ENCODE results near the gene CAB39.

The CAB39 gene

DNA sequence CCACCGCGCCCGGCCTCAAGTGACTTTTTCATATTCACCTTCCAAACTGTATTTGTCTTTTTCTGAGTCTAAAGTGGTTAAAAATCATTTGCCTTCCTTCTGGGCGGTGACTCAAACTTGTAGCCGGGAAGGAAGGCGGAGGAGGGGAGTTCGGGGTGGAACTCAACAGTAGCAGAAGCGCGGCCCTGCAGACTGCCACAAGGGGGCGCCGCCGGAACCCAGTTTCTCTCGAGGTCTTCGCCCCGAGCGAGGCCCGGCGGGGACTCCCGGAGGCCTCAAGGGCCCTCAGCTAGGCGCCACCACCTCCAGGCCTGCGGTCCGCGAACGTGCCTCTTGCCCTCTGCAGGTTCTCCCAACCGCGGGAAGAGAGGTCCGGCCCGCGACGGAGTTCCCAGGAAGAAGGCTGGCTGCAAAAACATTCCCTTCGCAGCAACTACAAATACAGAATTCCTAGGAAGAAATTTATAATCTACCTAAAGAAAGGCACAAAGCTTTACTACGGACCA, 135.3 kb downstream of the CAB39 start:
- no peak for TF ChIP-seq ZNF70 (CRISPR knock-in tag; IDR thresholded peaks at IDR 0.05)
- TF ChIP-seq TSHZ2 (CRISPR knock-in tag; IDR thresholded peaks at IDR 0.05): no peak
- TF ChIP-seq CSRNP3 (CRISPR knock-in tag; IDR thresholded peaks at IDR 0.05): no peak
- no peak for TF ChIP-seq ESRRG (CRISPR knock-in tag; IDR thresholded peaks at IDR 0.05)
- no peak for TF ChIP-seq ISL1 (CRISPR knock-in tag; IDR thresholded peaks at IDR 0.05)
- no peak for TF ChIP-seq SNAI2 (CRISPR knock-in tag; IDR thresholded peaks at IDR 0.05)
- no peak for TF ChIP-seq ZFP30 (CRISPR knock-in tag; IDR thresholded peaks at IDR 0.05)
- no peak for TF ChIP-seq CSDC2 (CRISPR knock-in tag; IDR thresholded peaks at IDR 0.05)
- TF ChIP-seq ZNF8 (CRISPR knock-in tag; IDR thresholded peaks at IDR 0.05): no peak
- no peak for TF ChIP-seq ZNF565 (CRISPR knock-in tag; conservative IDR thresholded peaks at IDR 0.05; ENCODE audit: low read depth)
- no peak for TF ChIP-seq TOX (CRISPR knock-in tag; IDR thresholded peaks at IDR 0.05; ENCODE audit: borderline replicate concordance)
- TF ChIP-seq OSR1 (CRISPR knock-in tag; IDR thresholded peaks at IDR 0.05): no peak
- peak; percentile 99 for ATAC-seq

GRCh38 chr2:230849633-230850357, 137.2 kb downstream of the CAB39 start:
- no peak for ATAC-seq
- TF ChIP-seq CSDC2 (CRISPR knock-in tag; IDR thresholded peaks at IDR 0.05) (no peak), TOX (CRISPR knock-in tag; IDR thresholded peaks at IDR 0.05; ENCODE audit: borderline replicate concordance) (no peak), ZFP3 (CRISPR knock-in tag; IDR thresholded peaks at IDR 0.05) (no peak), BACH2 (CRISPR knock-in tag; IDR thresholded peaks at IDR 0.05; ENCODE audit: borderline replicate concordance) (no peak), ZNF8 (CRISPR knock-in tag; IDR thresholded peaks at IDR 0.05) (no peak), PPARA (CRISPR knock-in tag; IDR thresholded peaks at IDR 0.05; ENCODE audit: borderline replicate concordance) (no peak), ZNF70 (CRISPR knock-in tag; IDR thresholded peaks at IDR 0.05) (no peak), TSHZ2 (CRISPR knock-in tag; IDR thresholded peaks at IDR 0.05) (no peak), RARB (CRISPR knock-in tag; IDR thresholded peaks at IDR 0.05) (no peak)
- TF ChIP-seq, protein P1, sequence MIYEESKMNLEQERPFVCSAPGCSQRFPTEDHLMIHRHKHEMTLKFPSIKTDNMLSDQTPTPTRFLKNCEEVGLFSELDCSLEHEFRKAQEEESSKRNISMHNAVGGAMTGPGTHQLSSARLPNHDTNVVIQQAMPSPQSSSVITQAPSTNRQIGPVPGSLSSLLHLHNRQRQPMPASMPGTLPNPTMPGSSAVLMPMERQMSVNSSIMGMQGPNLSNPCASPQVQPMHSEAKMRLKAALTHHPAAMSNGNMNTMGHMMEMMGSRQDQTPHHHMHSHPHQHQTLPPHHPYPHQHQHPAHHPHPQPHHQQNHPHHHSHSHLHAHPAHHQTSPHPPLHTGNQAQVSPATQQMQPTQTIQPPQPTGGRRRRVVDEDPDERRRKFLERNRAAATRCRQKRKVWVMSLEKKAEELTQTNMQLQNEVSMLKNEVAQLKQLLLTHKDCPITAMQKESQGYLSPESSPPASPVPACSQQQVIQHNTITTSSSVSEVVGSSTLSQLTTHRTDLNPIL (CRISPR knock-in tag; IDR thresholded peaks at IDR 0.05; ENCODE audit: low read depth): no peak

DNA sequence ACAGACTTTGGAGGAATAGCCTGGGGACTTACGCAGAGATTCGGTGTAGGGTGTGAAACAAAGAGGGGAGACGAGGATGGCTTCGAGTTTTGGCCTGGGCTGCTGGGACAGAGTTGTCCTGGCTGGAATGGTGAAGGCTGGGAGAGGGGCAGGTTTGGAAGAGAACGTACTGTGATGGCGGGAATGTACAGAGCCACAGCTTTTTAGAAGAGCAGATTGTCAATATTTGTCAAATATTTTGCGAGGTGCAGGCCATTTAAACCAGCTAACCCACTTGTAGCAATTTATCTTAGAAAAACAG, 137.7 kb downstream of the CAB39 start:
- no peak for TF ChIP-seq SNAI2 (CRISPR knock-in tag; IDR thresholded peaks at IDR 0.05)
- TF ChIP-seq GLIS3 (CRISPR knock-in tag; IDR thresholded peaks at IDR 0.05): no peak
- no peak for ATAC-seq

GRCh38 chr2:230852113-230852512, 139.5 kb downstream of the CAB39 start:
- ATAC-seq: no peak
- TF ChIP-seq GLIS3 (CRISPR knock-in tag; IDR thresholded peaks at IDR 0.05) (no peak), ZNF8 (CRISPR knock-in tag; IDR thresholded peaks at IDR 0.05) (no peak), ZNF70 (CRISPR knock-in tag; IDR thresholded peaks at IDR 0.05) (no peak), TSHZ2 (CRISPR knock-in tag; IDR thresholded peaks at IDR 0.05) (no peak), CSRNP3 (CRISPR knock-in tag; IDR thresholded peaks at IDR 0.05) (no peak), ZC3H10 (CRISPR knock-in tag; IDR thresholded peaks at IDR 0.05) (no peak), ESRRG (CRISPR knock-in tag; IDR thresholded peaks at IDR 0.05) (no peak), PATZ1 (CRISPR knock-in tag; IDR thresholded peaks at IDR 0.05; ENCODE audit: borderline replicate concordance) (no peak), PPARA (CRISPR knock-in tag; IDR thresholded peaks at IDR 0.05; ENCODE audit: borderline replicate concordance) (no peak), ISL1 (CRISPR knock-in tag; IDR thresholded peaks at IDR 0.05) (no peak), OSR1 (CRISPR knock-in tag; IDR thresholded peaks at IDR 0.05) (no peak)

Data from SK-N-SH treated with all-trans-retinoic acid at 6 μM for 48 hours (cell line).